Measurements from ENCODE around the gene DNM1. TPM values are rescaled to one million over a fixed set of nuclear protein-coding genes. Genes with fewer than 3 reads are reported as not detected.

DNM1 gene
- total RNA-seq (1 to 10 TPM in 4 of 5 donors, under 1 TPM in 1; 0.95 to 3.0 (median 1.8) TPM), total RNA-seq (0.06 to 2.1 (median 0.73) reads per million in 29 experiments)
- 0.41 TPM for total RNA-seq (2013)

GRCh38 chr9:128203024-128203706 lies at the start of gene DNM1:
Gene DNM1 (plus strand): TSS chr9:128203379. CDS start chr9:128203471, 92 bp downstream.
- peak within 1 kb of the TSS; percentile 36 for H3K27ac ChIP-seq (ENCODE audit: low read length)
- Mint-ChIP-seq H3K9me3 (no peaks in the 10 kb centered on the region), H3K27me3 (peaks cover 4 to 10% of the 10 kb centered on the region in 2 donors), H3K4me1 (peaks cover 6 to 7% (median 7%) of the 10 kb centered on the region in 3 donors), H3K36me3 (no peaks in the 10 kb centered on the region), H3K4me3 (peak within 1 kb of the TSS; percentile 68 to 80 (median 72)), H3K27ac (peak within 1 kb of the TSS; percentile 16 to 70)
- H3K4me1 ChIP-seq (ENCODE audit: control insufficient read depth in 1 of 2, extremely low read depth in 1 of 2, insufficient read depth in 2 of 2, low read length in 2 of 2) = peaks cover 7 to 18% of the 10 kb centered on the region in 2 experiments
- WGBS (ENCODE audit: insufficient coverage) = 2% methylated on average over 70 of the region's 72 CpGs
- POLR2A ChIA-PET = no interaction called here
- H3K36me3 ChIP-seq (ENCODE audit: control insufficient read depth in 2 of 2, extremely low read depth in 1 of 2, insufficient read depth in 1 of 2, low read length in 1 of 2) = no peaks in the 10 kb centered on the region
- ATAC-seq (replicated peaks in 1 of 4) (peak; percentile 93 to 98 (median 95)), DNase-seq (peak; percentile 33 to 89 (median 62))
- peaks cover 0 to 31% of the 10 kb centered on the region in 2 experiments for H3K27me3 ChIP-seq (replicated peaks in 1 of 2; ENCODE audit: control insufficient read depth in 2 of 2, extremely low read depth in 1 of 2, insufficient read depth in 2 of 2, low read length in 1 of 2)
- CTCF ChIA-PET = no interaction called here
- peak within 1 kb of the TSS; percentile 50 to 75 for H3K4me3 ChIP-seq (ENCODE audit: control insufficient read depth in 1 of 2, extremely low read depth in 1 of 2, low read length in 1 of 2)
- H3K9me3 ChIP-seq = no peaks in the 10 kb centered on the region

- Mint-ChIP-seq H3K9me3 (no peaks in the 10 kb centered on the region), H3K4me1 (peaks cover 0 to 11% (median 4%) of the 10 kb centered on the region in 3 donors), H3K27ac (no peak overlapping the region), H3K36me3 (no peaks in the 10 kb centered on the region), H3K4me3 (no peak overlapping the region), H3K27me3 (no peaks in the 10 kb centered on the region)
- CTCF ChIA-PET = interaction anchor here in 1 of 2 donors (0.7 kb wide), 1 partner anchor 1486 kb away, joined by 5 read pairs; no protein-coding TSS in a partner anchor
- Histone ChIP-seq H3K4me1 (ENCODE audit: control insufficient read depth in 1 of 2, extremely low read depth in 1 of 2, insufficient read depth in 2 of 2, low read length in 2 of 2) (peaks cover 0 to 5% of the 10 kb centered on the region in 2 experiments), H3K4me3 (ENCODE audit: control insufficient read depth in 1 of 2, extremely low read depth in 1 of 2, low read length in 1 of 2) (no peak overlapping the region), H3K9me3 (no peaks in the 10 kb centered on the region), H3K36me3 (ENCODE audit: control insufficient read depth in 2 of 2, extremely low read depth in 1 of 2, insufficient read depth in 1 of 2, low read length in 1 of 2) (no peaks in the 10 kb centered on the region), H3K27ac (ENCODE audit: low read length) (no peak overlapping the region), H3K27me3 (replicated peaks in 1 of 2; ENCODE audit: control insufficient read depth in 2 of 2, extremely low read depth in 1 of 2, insufficient read depth in 2 of 2, low read length in 1 of 2) (peaks cover 0 to 13% of the 10 kb centered on the region in 2 experiments)
- WGBS (ENCODE audit: insufficient coverage) = 81% methylated on average over 4 of the region's 13 CpGs
- ATAC-seq (replicated peaks in 1 of 4) = no peak
- no peak for DNase-seq
- POLR2A ChIA-PET = no interaction called here
Observed at GRCh38 chr9:128153947-128154695, 49.1 kb upstream of the DNM1 start.

- Mint-ChIP-seq H3K36me3 (no peaks in the 10 kb centered on the region), H3K4me3 (no peak overlapping the region), H3K27me3 (no peaks in the 10 kb centered on the region), H3K4me1 (peaks cover 6 to 11% (median 8%) of the 10 kb centered on the region in 3 donors), H3K9me3 (no peaks in the 10 kb centered on the region), H3K27ac (peak overlapping the region in 1 of 2 donors; percentile 60)
- no peaks in the 10 kb centered on the region for H3K9me3 ChIP-seq
- 89% methylated on average over 4 of the region's 7 CpGs for WGBS (ENCODE audit: insufficient coverage)
- H3K36me3 ChIP-seq (ENCODE audit: control insufficient read depth in 2 of 2, extremely low read depth in 1 of 2, insufficient read depth in 1 of 2, low read length in 1 of 2) = no peaks in the 10 kb centered on the region
- DNase-seq = no peak
- no peak overlapping the region for H3K27ac ChIP-seq (ENCODE audit: low read length)
- CTCF ChIA-PET = no interaction called here
- peaks cover 2 to 16% of the 10 kb centered on the region in 2 experiments for H3K4me1 ChIP-seq (ENCODE audit: control insufficient read depth in 1 of 2, extremely low read depth in 1 of 2, insufficient read depth in 2 of 2, low read length in 2 of 2)
- no peak for ATAC-seq (replicated peaks in 1 of 4)
- peaks cover 0 to 4% of the 10 kb centered on the region in 2 experiments for H3K27me3 ChIP-seq (replicated peaks in 1 of 2; ENCODE audit: control insufficient read depth in 2 of 2, extremely low read depth in 1 of 2, insufficient read depth in 2 of 2, low read length in 1 of 2)
- no peak overlapping the region for H3K4me3 ChIP-seq (ENCODE audit: control insufficient read depth in 1 of 2, extremely low read depth in 1 of 2, low read length in 1 of 2)
- POLR2A ChIA-PET = no interaction called here
Observed at GRCh38 chr9:128155736-128156500, 47.3 kb upstream of the DNM1 start.

GRCh38 chr9:128159522-128159783 lies 43.7 kb upstream of the DNM1 start:
- CTCF ChIA-PET = interaction anchor here in 1 of 2 donors (1.5 to 1.7 kb wide), 2 partner anchors 31 to 32 kb away, joined by 6 to 8 read pairs; partner anchors contain the start of genes CIZ1 and PTGES2
- Histone ChIP-seq H3K9me3 (no peaks in the 10 kb centered on the region), H3K27me3 (replicated peaks in 1 of 2; ENCODE audit: control insufficient read depth in 2 of 2, extremely low read depth in 1 of 2, insufficient read depth in 2 of 2, low read length in 1 of 2) (no peaks in the 10 kb centered on the region), H3K4me1 (ENCODE audit: control insufficient read depth in 1 of 2, extremely low read depth in 1 of 2, insufficient read depth in 2 of 2, low read length in 2 of 2) (peaks cover 2 to 21% of the 10 kb centered on the region in 2 experiments), H3K4me3 (ENCODE audit: control insufficient read depth in 1 of 2, extremely low read depth in 1 of 2, low read length in 1 of 2) (peak overlapping the region; percentile 54 to 74), H3K36me3 (ENCODE audit: control insufficient read depth in 2 of 2, extremely low read depth in 1 of 2, insufficient read depth in 1 of 2, low read length in 1 of 2) (peaks cover under 1 to 16% of the 10 kb centered on the region in 2 donors), H3K27ac (ENCODE audit: low read length) (peak overlapping the region; percentile 81)
- Mint-ChIP-seq H3K36me3 (peaks cover 11% of the 10 kb centered on the region), H3K4me1 (peaks cover 23 to 25% (median 24%) of the 10 kb centered on the region in 3 donors), H3K27ac (peak overlapping the region; percentile 93 to 94), H3K27me3 (no peaks in the 10 kb centered on the region), H3K9me3 (no peaks in the 10 kb centered on the region), H3K4me3 (peak overlapping the region; percentile 76 to 86 (median 85))
- DNase-seq = peak in 34 of 35 experiments; percentile 30 to 81 (median 50)
- POLR2A ChIA-PET = interaction anchor here (0.6 to 0.8 kb wide), 5 partner anchors 28 to 539 kb away, joined by 3 to 6 read pairs (median 3); no protein-coding TSS in a partner anchor
- WGBS (ENCODE audit: insufficient coverage) = 24% methylated on average over 7 of the region's 11 CpGs
- peak; percentile 39 to 60 (median 56) for ATAC-seq (replicated peaks in 1 of 4)

- no peaks in the 10 kb centered on the region for H3K9me3 ChIP-seq
- ATAC-seq (replicated peaks in 1 of 4) = peak; percentile 85 to 87 (median 86)
- Mint-ChIP-seq H3K4me1 (peaks cover 23 to 25% (median 24%) of the 10 kb centered on the region in 3 donors), H3K36me3 (peaks cover 13% of the 10 kb centered on the region), H3K27me3 (no peaks in the 10 kb centered on the region), H3K27ac (peak within 1 kb of the TSS; percentile 93 to 94), H3K9me3 (no peaks in the 10 kb centered on the region), H3K4me3 (peak within 1 kb of the TSS; percentile 76 to 86 (median 85))
- H3K4me3 ChIP-seq (ENCODE audit: control insufficient read depth in 1 of 2, extremely low read depth in 1 of 2, low read length in 1 of 2) = peak within 1 kb of the TSS; percentile 58 to 74
- H3K4me1 ChIP-seq (ENCODE audit: control insufficient read depth in 1 of 2, extremely low read depth in 1 of 2, insufficient read depth in 2 of 2, low read length in 2 of 2) = peaks cover 2 to 21% of the 10 kb centered on the region in 2 experiments
- DNase-seq = peak; percentile 78 to 94 (median 89)
- peak within 1 kb of the TSS; percentile 81 for H3K27ac ChIP-seq (ENCODE audit: low read length)
- CTCF ChIA-PET = interaction anchor here in 1 of 2 donors (0.5 to 1.7 kb wide), 5 partner anchors 30 to 284 kb away, joined by 3 to 8 read pairs (median 5); partner anchors contain the start of genes CIZ1 and PTGES2
- POLR2A ChIA-PET = interaction anchor here (0.6 to 0.8 kb wide), 5 partner anchors 29 to 709 kb away, joined by 3 to 5 read pairs (median 3); partner anchors contain the start of genes LRSAM1 (in 1 of the 2) and RPL12 (in 1 of the 2)
- H3K36me3 ChIP-seq (ENCODE audit: control insufficient read depth in 2 of 2, extremely low read depth in 1 of 2, insufficient read depth in 1 of 2, low read length in 1 of 2) = peaks cover 4 to 19% of the 10 kb centered on the region in 2 donors
- under 1% methylated on average over 57 of the region's 77 CpGs for WGBS (ENCODE audit: insufficient coverage)
- no peaks in the 10 kb centered on the region for H3K27me3 ChIP-seq (replicated peaks in 1 of 2; ENCODE audit: control insufficient read depth in 2 of 2, extremely low read depth in 1 of 2, insufficient read depth in 2 of 2, low read length in 1 of 2)
Observed at GRCh38 chr9:128159784-128160602, 43.2 kb upstream of the DNM1 start, which contains the start of gene BBLN. Gene BBLN (plus strand): TSS chr9:128160265. CDS start chr9:128160408, 143 bp downstream.
